Activated T-helper 1 cell treated with anti-CD3 and anti-CD28 coated beads, Interleukin-2, amount 50 U/mL, for 16 hours (primary cell): ENCODE measurements around the gene CCDC6.
"Not testable (repeated sequence)": the region's sequence is repeated elsewhere in the genome, so short reads cannot be mapped to it uniquely, and the experiment has no call there.

Source experiments
- DNase-seq, 2 donors: peaks; one replicate each; pipeline ENCODE4 v3.0.0-alpha.2; 2020; ENCODE audit warnings: low read depth in 1 of 2, low spot score in 1 of 2

The CCDC6 gene

GRCh38 chr10:59905731-59906416, 482 bp downstream of the CCDC6 start:
- no peak for DNase-seq

- peak in 1 of 2 donors; percentile 19 for DNase-seq
Measured at GRCh38 chr10:59905066-59905730, 1.2 kb downstream of the CCDC6 start.

GRCh38 chr10:59904426-59905065, 1.8 kb downstream of the CCDC6 start:
- no peak for DNase-seq

GRCh38 chr10:59903871-59904270, 2.5 kb downstream of the CCDC6 start:
- DNase-seq: no peak

- DNase-seq: no peak
Measured at GRCh38 chr10:59902016-59902415, 4.3 kb downstream of the CCDC6 start.

GRCh38 chr10:59901470-59901869, 4.9 kb downstream of the CCDC6 start:
- DNase-seq: no peak

GRCh38 chr10:59900048-59900727, 6.2 kb downstream of the CCDC6 start:
- DNase-seq: no peak

- no peak for DNase-seq
Measured at GRCh38 chr10:59898125-59898835, 8.1 kb downstream of the CCDC6 start.

- DNase-seq: no peak
Measured at GRCh38 chr10:59896191-59896590, 10.2 kb downstream of the CCDC6 start.

GRCh38 chr10:59895629-59896116, 10.7 kb downstream of the CCDC6 start:
- no peak for DNase-seq

- no peak for DNase-seq
Measured at GRCh38 chr10:59894114-59894513, 12.2 kb downstream of the CCDC6 start.

- DNase-seq: no peak
Measured at GRCh38 chr10:59892697-59893096, 13.7 kb downstream of the CCDC6 start.

GRCh38 chr10:59891936-59892335, 14.4 kb downstream of the CCDC6 start:
- DNase-seq: no peak

GRCh38 chr10:59891349-59891748, 15.0 kb downstream of the CCDC6 start:
- DNase-seq: no peak

GRCh38 chr10:59888781-59889435, 17.4 kb downstream of the CCDC6 start:
- DNase-seq: no peak

GRCh38 chr10:59887972-59888640, 18.2 kb downstream of the CCDC6 start:
- no peak for DNase-seq

- DNase-seq: no peak
Measured at GRCh38 chr10:59887006-59887405, 19.4 kb downstream of the CCDC6 start.

GRCh38 chr10:59885430-59886134, 20.8 kb downstream of the CCDC6 start:
- DNase-seq: no peak

- not testable (repeated sequence) for DNase-seq
Measured at GRCh38 chr10:59884893-59885292, 21.5 kb downstream of the CCDC6 start.
